NOMO-1 treated with dmso at 0.1 percent for 144 hours (cell line): ENCODE results near the gene GALNS.

ENCODE experiments used
- DNase-seq: peaks from one replicate; lab custom pipeline; 2025; ENCODE audit not compliant: unreplicated experiment; lab: John Stamatoyannopoulos, UW

Gene GALNS

GRCh38 chr16:88787579-88788314, 69.0 kb downstream of the GALNS start:
- no peak for DNase-seq

DNA sequence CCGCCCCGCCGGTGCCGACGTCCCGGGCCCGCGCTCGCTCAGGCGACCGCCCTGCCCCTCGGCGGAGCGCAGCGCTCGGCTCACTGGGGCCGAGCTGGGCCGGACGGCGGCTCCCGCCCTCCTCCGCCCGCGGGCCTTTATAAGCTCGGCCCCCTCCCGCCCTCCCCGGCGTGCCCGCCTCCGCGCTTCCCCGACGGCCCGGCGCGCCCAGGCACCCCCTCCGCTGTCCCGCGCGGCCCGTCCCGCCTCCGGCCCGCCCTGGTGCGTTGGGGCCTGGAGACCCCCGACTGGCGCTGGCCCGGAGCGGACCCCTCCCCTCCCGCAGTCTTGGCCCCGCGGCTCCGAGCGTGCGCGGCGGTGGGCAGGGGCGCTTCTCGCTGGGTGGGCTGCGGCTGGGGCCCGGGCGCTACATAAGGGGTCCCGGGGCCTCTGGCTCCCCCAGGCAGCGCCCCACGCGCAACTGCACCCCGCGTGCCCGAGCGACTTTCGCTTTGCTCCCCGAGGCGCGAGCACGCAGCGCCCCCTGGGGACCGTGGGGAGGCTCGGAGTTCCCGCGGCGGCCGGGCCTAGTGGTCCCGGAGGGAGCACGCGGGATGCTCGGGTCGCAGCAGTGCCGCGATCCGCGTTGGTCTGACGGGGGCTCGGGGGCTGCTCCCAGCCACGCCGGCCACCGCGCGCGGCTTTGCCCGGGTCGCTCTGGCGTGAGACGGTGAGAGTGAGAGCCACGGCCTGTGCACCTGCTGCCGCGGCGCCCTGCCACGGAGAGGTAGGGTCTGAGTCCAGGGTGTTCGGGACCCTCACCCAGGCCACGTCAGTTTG, 71.4 kb downstream of the GALNS start, which contains the start of gene PIEZO1:
Gene PIEZO1 (minus strand): TSS at position 115 of the 819 bp plus-strand sequence. CDS start 256 bp downstream, outside the sequence.
- no peak for DNase-seq

DNA sequence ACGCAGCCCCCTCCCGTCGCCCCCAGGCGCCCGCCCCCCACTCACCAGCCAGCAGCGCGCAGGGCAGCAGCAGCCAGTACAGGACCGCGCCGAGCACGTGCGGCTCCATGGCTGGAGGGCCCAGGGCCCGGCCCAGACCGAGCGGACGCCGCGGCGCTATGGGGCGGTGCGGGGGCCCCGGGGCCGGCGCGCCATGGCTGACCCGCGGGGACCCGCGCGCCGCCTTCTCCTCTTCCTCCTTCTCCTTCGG, 72.0 kb downstream of the GALNS start:
- DNase-seq, result no peak

DNA sequence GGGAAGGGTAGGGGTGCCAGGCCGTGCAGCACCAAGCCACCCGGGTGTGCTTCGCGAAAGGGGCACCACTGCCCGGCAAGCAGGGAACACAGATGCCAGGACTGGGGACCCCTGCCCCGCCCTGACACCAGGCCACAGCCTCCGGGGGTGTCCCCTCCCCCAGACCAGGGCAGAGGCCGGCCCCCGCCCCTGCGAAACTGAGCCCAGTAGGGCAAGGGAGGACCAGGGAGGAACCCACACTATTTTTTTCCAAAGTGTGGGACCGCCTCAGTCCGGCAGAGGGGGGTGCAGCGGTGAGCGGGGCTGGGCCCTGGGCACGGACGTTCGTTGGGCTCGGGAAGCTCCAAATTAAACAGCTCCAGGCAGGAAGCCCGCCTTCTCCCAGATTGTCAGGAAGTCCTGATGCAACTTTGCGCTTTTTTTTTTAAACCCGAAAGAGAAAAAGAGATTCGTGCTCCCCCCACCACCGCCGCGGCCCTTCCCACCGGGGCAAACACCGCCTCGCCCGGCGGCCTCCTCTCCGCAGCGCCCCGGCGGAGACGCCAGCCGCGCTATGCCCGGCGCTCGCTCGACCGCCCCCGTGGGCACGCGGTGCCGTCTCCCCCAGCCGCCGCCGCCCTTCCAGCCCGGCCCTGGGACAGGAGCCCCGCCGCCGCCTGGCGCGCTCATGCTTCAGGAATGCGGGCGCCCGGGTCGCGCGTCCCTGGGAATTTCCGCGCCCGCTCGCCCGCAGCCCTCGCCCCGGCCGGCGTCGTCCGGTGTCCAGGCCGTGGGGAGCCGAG, 72.5 kb downstream of the GALNS start:
- DNase-seq, result peak; percentile 46

- no peak for DNase-seq
These were observed 73.2 kb downstream of the GALNS start for GRCh38 chr16:88783391-88784073.

DNA sequence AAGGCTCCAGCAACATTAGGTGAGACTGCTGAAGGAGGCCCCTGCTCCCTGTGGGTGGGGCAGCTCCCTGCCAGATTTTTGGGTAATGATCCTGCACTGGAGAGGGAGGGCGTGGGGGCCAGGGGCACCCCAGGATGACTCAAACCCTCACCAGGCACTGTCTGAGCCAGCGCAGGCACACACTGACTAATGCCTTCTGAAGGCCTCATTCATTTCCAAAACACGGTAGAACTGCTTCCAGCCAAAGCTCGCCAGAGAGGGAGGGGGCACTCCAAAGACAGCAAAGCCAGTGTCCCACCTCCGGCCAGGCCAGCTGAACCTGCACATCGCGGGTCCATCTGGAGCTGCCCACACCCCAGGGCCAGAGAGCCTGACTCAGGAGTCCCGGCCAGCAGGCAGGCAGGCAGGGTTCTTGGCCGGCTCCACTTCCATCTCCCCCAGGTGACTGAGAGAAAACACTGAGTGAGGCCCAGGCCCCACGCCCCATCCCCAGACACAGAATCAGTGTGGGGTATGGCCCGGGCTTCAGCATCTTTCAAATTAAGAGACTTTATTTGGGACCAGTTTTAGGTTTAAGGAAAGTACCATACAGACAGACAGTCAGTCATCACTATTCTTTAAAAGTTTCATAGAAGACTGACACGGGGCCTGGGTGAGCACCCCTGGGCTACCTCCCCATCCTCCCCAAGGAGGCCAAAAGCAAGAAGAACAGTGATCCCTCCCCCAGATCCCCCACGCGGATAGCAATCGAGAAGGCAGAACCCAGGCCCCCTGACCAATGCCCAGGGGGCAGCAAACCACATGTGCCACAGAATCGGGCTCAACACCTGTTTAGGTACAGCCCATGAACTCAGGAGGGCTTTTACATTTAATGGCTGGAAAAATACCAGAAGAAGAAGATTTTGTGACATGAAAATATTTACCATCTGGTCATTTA, 74.0 kb downstream of the GALNS start:
- no peak for DNase-seq

DNA sequence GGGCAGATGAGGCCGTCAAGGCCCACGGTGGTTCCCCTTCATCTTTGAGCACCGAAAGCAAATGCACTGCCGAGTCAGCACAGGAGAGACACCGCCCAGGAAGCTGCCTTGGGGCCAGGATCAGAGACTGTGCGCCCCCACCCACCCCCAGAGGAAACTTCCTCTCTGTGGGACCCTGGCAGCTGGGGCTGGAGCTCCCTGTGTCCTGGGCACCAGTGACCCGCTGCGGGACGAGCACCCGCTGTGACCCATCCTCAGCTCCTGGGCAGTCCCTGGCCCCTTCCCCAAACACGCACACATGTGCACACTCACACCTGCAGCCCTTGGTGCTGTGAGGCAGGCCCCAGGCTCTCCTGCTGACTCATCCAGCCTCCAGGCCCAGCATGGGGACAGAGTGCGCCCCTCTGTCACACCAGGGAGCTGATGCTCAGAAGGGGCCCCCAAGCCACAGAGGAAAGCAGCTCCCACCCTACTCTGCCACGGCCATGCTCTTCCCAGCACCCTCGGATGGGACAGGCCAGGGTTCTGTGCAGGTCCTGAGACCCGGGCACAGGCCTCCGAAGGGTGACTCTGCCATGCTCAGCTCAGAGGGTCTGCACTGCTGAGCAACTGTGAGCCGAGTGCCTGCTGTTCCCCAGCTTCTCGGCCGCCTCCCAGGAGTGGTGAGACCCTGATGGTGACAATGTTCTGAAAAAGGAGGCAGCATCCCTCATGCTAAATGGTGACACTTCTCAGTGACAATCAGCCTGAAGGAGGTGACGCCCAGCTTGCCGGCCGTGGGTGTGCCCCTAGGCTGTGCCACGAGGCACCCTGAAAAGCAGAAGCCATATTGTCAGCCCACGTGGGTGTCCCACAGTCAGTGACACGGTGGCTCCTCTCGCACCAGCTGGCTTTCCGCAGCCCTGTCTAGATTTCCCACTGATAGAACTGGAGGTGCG, 75.3 kb downstream of the GALNS start:
- no peak for DNase-seq

DNA sequence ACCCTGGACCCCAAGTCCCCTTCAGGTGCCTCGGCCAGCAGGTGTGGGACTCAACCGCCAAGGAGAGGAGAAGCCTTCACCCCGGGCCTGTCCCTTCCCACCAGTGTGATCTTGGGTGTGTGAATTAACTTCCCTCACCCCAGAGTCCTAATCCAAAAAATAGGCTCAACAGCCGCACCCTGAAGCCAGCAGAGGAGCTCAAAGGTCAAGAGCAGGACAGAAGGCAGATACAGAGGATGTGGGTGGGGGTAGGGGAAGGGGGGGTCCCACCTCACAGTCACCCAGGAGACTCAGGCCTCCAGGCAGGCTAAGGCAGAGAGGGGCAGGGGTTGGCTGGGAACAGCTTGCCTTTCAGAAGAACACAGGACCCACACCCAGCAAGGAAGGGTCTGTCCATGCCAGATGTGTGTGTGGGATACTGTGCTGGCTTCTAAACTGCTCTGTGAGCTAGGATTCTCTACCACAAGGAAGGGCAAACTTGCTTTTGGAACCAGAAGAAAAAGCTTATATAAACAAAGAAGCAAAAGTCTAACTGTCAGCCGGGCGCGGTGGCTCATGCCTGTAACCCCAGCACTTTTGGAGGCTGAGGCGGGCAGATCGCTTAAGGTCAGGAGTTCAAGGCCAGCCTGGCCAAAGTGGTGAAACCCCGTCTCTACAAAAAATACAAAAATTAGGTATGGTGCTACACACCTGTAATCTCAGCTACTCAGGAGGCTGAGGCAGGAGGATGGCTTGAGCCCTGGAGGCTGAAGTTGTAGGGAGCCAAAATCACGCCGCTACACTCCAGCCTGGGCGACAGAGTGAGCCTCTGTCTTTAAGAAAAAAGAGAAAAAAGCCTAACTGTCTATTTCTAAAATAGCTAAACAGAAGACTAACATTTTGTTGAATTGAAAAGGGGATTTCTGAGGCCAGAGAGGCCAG, 76.3 kb downstream of the GALNS start:
- no peak for DNase-seq

GRCh38 chr16:88779406-88780141, 77.2 kb downstream of the GALNS start:
- no peak for DNase-seq

- no peak for DNase-seq
These were observed 78.1 kb downstream of the GALNS start for GRCh38 chr16:88778541-88779065.

- DNase-seq, result no peak
These were observed 78.5 kb downstream of the GALNS start for GRCh38 chr16:88778271-88778525.

- DNase-seq, result no peak
These were observed 79.1 kb downstream of the GALNS start for GRCh38 chr16:88777471-88778270.

DNA sequence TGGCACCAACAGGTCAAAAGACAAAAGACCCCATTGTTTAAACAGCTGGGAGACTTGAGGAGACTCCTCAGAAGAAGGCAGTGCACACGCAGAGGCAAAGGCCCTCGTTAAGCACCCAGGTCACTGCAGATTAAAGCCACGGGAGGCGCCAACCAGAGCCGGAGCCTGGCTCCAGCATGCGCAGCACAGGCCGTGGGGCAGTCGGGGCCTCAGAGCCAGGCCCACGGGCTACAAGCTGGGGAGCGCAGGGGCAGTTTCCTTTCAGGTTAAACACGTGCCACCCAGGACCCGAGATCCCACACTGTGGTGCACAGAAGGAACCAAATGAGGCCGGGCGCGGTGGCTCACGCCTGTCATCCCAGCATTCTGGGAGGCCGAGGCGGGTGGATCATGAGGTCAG, 80.9 kb downstream of the GALNS start:
- DNase-seq, result no peak

DNA sequence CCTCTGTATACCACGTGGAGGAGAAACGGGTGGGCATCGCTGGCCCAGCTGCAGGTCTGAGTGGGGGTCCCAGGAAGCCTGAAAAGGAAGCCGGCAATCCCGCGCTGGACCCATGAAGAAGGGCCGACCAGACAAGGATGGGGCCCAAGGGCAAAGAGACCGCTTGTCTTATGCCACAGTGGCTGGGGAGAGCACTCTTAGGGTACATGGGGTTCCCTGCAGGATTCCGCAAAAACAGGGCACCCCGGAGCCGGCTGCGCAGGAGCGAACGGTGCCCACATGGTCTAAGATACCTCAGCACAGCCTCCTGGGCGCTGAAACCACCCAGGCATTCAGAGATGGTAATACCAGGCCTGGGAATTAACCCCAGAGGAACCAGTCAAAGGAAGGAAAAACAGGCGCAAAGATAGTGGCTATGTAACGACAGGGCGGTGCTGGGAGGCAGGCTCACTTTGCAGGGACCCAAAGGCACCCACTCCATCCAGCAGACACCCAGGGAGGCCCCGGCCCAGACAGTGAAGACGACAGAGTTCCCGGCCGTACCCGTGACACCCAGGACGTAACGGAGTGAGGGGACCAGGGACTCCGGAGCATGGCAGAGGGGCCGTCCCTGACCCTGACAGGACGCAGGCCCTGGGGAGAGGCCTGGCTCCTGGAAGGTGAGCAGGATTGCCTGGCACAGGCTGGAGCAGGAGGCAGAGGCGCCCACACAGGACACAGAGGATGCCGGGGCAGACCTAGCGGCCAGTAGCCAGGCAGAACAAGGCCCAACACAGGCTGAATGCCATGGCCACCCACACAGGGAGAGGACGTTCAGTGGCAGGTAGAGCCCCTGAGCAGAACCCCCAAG, 82.0 kb downstream of the GALNS start:
- DNase-seq, result no peak

DNA sequence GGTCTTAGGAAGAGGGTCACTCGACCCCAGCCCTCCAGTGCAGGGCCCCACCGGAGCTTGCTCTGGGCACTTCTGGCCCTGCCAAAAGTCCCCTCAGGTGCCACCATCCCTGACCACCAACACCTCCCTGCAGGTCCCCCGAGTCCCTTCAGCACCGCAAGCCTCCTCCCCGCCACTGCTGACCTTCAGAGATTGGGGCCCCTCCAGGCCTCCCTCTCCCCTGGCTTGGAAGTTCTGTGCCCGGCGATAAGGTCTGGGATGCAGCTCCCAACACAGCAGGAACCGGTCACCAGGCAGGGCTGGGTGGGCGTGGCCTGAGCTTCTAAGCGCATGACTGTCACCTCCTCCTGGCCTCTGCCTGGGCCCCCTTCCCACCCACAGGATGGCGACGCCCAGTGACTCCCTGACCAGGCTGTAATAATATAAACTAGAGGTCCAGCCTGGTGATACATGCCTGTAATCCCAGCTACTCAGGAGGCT, 82.9 kb downstream of the GALNS start:
- DNase-seq, result no peak
